WERI-Rb-1 (cell line): ENCODE data around the gene PLAGL1.

ENCODE experiments used
- DNase-seq: peaks from one replicate; pipeline ENCODE4 v3.0.0-alpha.2; 2020
- H3K27ac ChIP-seq: fragments of 250-450 bp; sonication (Bioruptor Pico); 2 replicates; pipeline ENCODE4 v1.5.1; 2020; ENCODE audit warnings: mild to moderate bottlenecking, moderate library complexity
- H3K27me3 ChIP-seq: fragments of 250-450 bp; sonication (Bioruptor Pico); 2 replicates; pipeline ENCODE4 v1.5.1; 2021; ENCODE audit warnings: mild to moderate bottlenecking, low read depth, moderate library complexity; ENCODE audit not compliant: insufficient read depth, severe bottlenecking
- H3K36me3 ChIP-seq: fragments of 250-450 bp; sonication (Bioruptor Pico); 2 replicates; pipeline ENCODE4 v1.5.1; 2020; ENCODE audit warnings: mild to moderate bottlenecking, moderate library complexity
- H3K4me3 ChIP-seq: 2 replicates; pipeline ENCODE4 v1.5.1; 2011; ENCODE audit warnings: low read depth, mild to moderate bottlenecking, control low read depth, low read length
- H3K9me3 ChIP-seq: fragments of 250-450 bp; sonication (Bioruptor Pico); 2 replicates; pipeline ENCODE4 v1.5.1; 2021; ENCODE audit warnings: mild to moderate bottlenecking, moderate library complexity; ENCODE audit not compliant: severe bottlenecking
- CTCF ChIP-seq: IDR thresholded peaks from 2 replicates; pipeline ENCODE4 v1.5.1; 2011; ENCODE audit warnings: low read depth, mild to moderate bottlenecking, control low read depth, inconsistent platforms, low read length

Gene PLAGL1

DNA sequence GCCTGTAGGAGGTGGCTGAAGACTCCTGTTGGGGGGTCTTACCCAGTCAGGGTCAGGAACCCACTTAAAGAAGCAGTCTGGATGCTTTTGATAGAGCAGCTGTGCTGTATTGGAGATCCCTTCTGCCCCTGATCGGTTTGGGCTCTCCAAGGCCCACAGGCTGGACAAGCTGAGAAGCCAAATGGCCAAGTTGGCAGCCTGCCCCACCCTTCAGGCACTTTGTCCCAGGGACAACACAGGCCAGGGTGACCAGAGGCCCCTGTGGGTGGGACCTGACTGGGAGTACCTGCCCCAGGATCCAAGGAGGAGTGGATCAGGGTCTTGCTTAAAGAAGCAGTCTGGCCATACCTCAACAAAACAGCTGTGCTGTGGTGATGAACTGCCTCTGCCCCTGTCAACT is 95.4 kb downstream of the PLAGL1 start:
- no peak for TF ChIP-seq CTCF
- Histone ChIP-seq H3K36me3 (no peaks in the 10 kb centered on the region), H3K4me3 (no peak overlapping the region), H3K27ac (no peak overlapping the region), H3K9me3 (peaks cover 1% of the 10 kb centered on the region), H3K27me3 (no peaks in the 10 kb centered on the region)
- DNase-seq, result no peak

- no peak for TF ChIP-seq CTCF
- no peak for DNase-seq
- H3K27ac ChIP-seq, result no peak overlapping the region
- peaks cover 2% of the 10 kb centered on the region for H3K9me3 ChIP-seq
- H3K36me3 ChIP-seq, result no peaks in the 10 kb centered on the region
- H3K27me3 ChIP-seq, result no peaks in the 10 kb centered on the region
- H3K4me3 ChIP-seq, result no peak overlapping the region
Observed at GRCh38 chr6:143911028-143911427, 97.0 kb downstream of the PLAGL1 start.

- TF ChIP-seq CTCF, result no peak
- DNase-seq, result no peak
- Histone ChIP-seq H3K4me3 (no peak overlapping the region), H3K9me3 (peaks cover 2% of the 10 kb centered on the region), H3K36me3 (no peaks in the 10 kb centered on the region), H3K27me3 (no peaks in the 10 kb centered on the region), H3K27ac (no peak overlapping the region)
Observed at GRCh38 chr6:143902827-143903226, 105.2 kb downstream of the PLAGL1 start.

DNA sequence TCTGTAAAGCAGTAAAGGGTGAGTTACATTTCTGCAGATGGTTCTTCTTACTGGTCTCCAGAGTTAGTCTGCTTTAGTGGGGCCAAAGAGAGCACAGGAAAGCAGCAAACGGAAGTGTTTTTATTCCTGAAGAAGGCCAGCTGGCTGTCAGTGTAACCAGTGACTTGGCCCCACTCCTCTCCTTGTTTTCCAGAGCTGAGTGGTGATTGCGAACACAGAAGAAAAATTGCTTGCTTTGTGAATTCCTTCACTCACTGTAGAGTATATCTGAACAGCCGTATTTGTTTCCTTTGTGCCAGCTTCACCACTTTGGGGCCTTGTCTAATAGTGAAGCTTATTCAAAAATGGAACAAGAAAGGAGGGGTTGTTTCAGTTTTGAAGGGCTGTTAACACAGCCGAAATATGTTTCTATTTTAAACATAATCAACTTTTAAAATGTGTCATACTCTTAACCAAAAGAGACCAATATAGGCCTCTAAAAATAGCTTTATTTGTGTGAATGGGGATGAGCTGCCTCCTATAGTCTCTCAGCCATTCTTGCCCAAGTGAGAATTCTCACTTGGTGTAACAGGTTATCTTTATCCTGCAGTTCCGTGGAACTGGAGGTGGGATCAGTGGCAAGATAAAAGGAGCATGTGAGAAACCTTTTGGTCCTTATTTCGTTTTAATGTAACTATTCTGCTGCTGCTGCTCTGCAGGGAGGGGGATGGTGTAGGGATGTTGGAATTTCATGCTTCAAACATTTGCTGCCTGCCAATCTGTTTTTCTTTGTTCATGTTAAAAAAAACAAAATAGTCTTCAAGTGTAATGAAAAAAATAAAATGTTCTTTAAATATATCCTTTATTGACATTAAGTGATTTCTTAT is 105.9 kb downstream of the PLAGL1 start:
- Histone ChIP-seq H3K27me3 (no peaks in the 10 kb centered on the region), H3K9me3 (no peaks in the 10 kb centered on the region), H3K36me3 (no peaks in the 10 kb centered on the region), H3K27ac (no peak overlapping the region), H3K4me3 (no peak overlapping the region)
- DNase-seq, result no peak
- no peak for TF ChIP-seq CTCF

GRCh38 chr6:143900358-143900757 is 107.7 kb downstream of the PLAGL1 start:
- no peak overlapping the region for H3K27ac ChIP-seq
- H3K27me3 ChIP-seq, result no peaks in the 10 kb centered on the region
- TF ChIP-seq CTCF, result no peak
- no peaks in the 10 kb centered on the region for H3K9me3 ChIP-seq
- DNase-seq, result no peak
- no peak overlapping the region for H3K4me3 ChIP-seq
- H3K36me3 ChIP-seq, result no peaks in the 10 kb centered on the region
